GM21717 (cell line): ENCODE data around the gene LRRC4C.

Experiments
- ATAC-seq: cut with Tn5 transposase; IDR thresholded peaks from one replicate; pipeline ENCODE4 v1.9.1; 2021; ENCODE audit warnings: mild to moderate bottlenecking, moderate library complexity; ENCODE audit not compliant: unreplicated experiment

Gene LRRC4C

DNA sequence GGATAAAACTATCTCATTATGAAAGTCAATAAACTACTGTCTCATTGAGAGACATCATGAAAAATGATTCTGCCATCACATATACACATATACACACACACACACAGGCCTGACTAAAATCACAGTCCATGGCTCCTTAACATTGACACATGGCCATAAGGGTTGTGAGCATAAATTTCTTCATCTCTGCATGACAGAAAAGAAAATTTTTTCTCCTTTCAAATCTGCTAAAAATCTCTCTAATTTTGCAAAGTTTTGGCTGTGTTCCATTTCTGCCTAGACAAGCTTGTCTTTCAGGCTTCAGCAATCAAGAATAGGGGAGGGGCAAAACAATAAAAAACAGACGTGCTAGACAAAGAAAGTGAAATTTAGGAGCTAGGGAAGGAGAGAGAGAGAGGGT lies 324.5 kb downstream of the LRRC4C start:
- ATAC-seq: no peak

DNA sequence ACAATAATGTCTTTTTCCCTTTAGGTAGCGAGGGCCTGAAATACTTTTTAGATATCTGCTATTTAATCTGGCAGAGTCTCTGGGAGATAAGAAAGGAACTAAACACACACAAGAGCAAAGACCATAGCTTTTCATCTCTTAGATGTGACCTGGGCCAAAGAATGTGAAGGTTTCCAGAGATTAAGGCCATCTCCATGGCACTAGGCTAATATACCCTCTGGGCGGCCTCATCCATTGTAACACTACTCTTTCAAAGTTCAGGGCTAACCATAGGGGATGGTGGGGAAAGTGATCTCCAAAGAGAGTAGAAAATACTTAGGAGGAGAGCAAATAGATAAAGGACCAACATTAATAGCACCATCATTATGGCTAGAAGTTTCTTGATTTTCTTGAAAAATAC lies 326.4 kb downstream of the LRRC4C start:
- ATAC-seq: no peak

DNA sequence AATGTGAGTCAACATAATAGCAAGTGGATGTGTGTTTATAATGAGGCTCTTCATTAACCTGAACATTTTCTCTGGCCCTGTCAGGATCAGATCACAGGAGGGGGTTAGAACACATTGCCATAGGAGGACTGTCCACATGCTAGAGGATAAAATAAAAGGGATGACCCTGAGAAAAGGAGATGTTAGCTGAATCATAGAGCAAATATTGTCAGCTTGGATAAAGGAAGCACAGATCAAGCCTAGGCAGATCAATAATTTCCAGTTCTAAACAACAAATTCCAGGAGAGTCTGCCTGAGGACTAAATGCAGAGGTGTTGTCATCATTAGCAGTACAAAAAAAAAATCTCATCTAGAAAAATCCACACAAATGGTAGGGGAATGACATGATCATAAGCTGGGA lies 337.9 kb downstream of the LRRC4C start:
- ATAC-seq: no peak

DNA sequence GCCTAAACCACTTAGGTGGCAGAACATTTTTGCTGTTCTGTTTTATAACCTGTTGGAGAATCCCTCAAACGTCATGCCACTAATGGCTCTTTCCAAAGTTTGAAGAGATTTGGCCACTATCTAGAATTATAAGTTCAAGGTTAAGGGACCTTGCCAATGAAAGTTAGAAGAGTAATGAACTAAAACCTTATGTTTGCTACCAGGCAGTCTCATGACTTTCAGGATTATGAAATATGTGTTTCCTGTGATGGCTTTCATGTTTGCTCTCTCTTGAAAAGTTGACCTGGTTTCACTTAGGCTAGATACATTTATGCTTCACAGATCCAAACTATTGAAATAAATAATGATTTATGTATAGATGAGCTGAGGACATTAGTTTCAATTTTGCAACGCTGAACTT lies 340.0 kb downstream of the LRRC4C start:
- no peak for ATAC-seq

DNA sequence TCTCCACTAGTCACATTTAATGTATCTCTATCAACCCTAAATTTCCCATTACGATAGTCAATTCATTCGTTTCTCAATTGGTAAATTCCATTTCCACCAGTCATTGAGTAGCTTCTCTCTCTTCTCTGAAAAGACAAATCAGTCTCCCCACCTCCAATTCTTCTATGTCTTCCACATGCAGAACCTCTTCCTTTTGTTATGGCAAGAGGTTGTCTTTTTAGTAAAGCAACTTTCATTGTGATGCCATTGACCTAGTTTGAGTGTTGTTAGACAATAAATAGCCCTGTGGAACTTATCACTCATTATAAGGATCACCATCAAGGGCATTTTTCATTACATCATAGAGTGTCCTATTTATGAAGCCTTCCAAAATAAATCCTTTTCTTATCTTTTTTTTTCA lies 340.9 kb downstream of the LRRC4C start:
- no peak for ATAC-seq

DNA sequence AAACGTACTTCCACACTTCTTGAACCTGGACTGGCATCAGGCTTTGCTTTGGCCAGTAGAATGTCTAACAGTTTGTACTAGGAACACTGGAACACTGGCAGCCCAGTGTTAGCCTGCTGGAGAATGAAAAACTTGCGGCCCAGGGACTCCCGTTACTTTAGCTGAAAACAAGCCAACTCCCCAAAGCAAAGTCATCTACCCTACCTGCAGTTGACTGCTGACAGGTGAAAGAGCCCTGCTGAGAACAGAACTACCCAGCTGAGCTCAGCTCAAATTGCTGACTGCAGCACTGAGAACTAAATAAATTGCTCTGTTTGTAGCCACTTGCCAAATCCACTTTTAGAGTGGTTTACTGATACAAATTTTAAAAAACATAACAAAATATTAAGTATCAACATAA lies 342.5 kb downstream of the LRRC4C start:
- ATAC-seq: no peak

DNA sequence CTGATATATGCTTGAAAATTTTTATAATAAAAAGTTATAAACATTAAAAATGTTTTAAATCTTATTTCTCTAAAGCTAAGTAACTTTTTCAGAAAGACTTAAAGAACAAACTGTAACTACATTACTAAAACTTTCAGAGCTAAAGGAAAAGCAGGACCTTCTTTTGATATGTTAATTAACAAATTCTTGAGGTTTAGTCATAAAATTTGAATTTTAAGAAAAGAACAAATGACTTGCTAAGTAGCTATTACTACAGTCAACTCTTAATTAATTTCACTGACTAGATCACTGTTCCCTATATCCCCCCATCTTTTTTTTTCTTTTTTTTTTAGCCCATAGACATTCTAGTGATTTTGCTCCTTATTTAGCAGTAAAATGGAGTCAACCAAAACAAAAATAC lies 344.4 kb downstream of the LRRC4C start:
- ATAC-seq: no peak

DNA sequence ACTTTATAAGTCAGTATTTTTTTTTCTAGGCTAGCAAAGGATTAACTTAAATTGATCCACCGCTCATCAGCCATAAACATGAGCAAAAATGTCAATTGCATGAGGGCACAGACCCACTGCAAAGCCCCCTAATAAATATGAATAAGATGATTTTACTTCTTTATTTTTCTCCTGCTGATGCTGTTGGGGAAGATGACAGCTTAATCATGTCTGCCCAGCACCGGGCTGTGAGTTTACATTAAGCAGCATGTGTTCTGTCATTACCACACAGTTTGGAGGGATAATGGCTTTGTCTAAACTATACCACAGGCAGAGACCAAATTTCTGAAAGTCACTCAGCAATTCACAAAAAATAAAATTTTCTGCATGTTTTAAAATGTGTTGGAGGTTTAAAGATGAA lies 346.3 kb downstream of the LRRC4C start:
- no peak for ATAC-seq

DNA sequence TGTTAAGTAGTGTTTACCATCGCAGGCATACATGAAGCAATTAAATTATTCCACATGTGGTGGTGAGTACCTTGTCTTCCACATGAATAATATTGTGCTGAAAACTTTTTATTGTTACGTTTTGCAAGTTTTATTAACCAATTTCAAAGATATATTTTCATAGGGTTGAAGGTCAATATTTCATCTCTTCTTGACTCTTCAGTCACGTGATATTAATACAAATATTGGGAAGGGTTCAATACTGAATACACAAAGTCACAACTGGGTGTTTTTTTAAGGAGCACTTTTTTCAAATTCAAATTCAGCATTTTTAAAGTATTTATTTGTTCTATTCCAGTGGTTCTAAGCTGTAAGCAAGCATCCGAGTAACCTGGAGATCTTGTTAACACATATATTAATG lies 348.9 kb downstream of the LRRC4C start:
- no peak for ATAC-seq

DNA sequence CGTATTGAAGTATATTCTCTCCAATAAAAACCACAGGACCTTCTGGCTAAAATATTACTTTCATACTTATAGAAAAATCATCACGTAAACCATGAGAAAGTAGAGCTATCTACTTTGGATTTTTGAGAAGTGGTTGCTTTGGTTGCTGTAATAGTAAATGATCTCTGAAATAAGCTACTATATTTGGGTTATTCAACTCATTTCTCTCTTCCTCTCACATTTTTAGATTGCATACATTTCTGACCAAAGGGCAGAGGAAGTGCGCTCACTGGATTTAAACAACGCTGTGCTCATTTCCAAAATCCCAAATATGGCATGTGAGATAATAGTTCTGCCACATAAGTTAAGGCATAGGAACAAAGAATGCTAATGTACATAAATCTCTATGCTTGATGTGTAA lies 357.0 kb downstream of the LRRC4C start:
- ATAC-seq: no peak

DNA sequence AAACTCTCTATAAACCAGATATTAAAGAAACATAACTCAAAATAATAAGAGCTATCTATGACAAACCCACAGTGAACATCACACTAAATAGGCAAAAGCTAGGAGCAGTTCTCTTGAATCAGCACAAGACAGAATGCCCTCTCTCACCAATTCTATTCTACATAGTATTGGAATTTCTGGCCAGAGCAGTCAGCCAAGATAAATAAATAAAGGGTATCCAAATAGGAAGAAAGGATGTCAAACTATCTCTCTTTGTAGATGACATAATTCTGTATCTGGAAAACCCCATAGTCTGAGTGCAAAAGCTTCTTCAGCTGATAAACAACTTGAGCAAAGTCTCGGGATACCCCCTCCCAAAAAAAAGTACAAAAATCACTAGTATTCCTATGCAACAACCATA lies 359.8 kb downstream of the LRRC4C start:
- no peak for ATAC-seq

DNA sequence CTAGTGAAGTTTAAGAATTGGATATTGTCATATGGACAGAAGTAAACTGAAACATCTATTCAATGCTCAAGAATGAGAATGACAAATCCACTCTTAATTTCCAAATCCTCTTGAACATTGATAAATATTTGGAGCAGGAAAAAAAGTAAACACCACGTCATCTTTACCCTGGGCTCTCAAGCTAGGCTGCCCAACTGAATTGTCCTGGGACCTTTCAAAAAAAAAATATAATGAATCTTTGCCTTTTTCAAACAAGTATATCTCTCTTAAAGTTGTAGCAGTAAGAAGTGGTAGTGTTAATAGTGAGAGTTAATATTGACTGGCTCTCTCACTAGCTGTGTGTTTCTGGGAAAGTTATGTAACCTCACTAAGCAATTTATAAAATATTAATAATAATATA lies 374.3 kb downstream of the LRRC4C start:
- ATAC-seq: no peak

DNA sequence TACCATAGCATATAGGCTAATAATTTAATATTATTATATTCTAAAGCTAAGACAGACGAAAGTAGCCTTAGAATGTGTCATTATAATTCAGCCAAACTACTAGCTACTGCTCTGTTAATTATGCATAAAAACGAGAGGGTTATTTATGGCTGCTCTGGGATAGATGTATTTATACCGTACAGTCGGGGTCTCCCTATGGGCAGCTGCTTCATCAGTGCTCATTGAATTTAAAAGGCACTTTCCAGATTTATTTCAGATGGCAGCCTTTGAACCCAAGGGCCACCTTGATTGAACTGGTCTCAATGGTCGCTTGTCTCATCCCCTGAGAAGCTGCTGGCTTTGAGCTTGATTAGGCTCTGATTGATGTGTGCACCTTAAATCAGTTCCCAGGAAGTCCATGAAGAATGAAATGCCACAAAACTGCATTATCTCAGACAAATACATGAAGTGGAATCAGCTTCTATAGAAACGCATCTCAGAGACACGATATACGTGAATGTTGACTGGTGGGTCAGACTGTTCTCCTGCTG lies 377.6 kb downstream of the LRRC4C start:
- ATAC-seq: no peak

DNA sequence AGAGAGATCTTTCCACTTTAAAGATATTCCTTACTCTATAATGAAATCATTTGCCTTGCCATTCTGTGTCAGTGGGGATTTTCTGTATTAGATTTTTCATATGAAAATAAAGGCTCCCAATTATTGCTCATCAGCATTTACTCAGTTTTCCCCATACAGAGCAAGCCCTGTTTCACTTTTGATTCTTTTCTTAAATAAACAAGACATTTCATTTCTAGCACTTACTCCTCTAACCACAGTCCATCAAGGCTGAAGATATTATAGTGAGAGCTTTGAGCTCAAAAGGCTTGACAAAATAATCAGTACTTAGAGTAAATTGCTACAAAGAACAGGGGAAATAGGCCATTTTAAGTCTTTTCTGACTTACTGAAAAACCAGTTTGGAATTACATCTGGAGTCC lies 385.1 kb downstream of the LRRC4C start:
- no peak for ATAC-seq

DNA sequence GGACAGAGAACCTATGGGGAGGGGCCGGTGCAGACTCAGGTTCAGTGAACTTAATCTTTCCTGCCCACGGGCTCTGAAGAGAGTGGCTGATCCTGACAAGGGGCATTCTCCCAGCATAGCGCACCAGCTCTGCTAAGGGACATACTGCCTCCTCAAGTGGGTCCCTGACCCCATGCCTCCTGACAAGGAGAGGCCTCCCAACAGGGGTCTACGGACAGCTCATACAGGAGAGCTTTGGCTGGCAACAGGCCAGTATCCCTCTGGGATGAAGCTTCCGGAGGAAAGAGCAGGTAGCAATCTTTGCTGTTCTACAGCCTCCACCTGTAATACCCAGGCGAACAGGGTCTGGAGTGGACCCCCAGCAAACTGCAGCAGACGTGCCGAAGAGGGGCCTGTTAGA lies 394.0 kb downstream of the LRRC4C start:
- no peak for ATAC-seq

DNA sequence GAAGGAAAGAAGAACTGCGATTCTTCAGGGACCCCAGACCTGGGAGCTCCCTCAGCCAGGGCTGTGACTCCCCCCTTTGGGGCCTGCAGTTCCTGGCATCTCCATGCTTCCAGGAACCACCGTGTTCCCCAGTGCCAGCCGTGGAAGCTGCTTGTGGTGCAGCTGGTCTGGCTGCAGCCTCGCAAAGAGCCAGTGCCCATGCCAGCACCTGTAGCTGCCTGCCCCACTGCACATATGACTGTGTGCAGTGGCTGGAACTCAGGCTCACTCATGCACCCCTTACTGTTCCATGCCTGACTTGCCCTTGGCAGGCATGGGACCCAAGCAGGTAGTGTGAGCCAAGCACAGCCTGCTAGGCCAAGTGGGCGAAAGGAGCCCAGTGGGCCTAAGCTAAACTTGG lies 401.3 kb downstream of the LRRC4C start:
- ATAC-seq: no peak

DNA sequence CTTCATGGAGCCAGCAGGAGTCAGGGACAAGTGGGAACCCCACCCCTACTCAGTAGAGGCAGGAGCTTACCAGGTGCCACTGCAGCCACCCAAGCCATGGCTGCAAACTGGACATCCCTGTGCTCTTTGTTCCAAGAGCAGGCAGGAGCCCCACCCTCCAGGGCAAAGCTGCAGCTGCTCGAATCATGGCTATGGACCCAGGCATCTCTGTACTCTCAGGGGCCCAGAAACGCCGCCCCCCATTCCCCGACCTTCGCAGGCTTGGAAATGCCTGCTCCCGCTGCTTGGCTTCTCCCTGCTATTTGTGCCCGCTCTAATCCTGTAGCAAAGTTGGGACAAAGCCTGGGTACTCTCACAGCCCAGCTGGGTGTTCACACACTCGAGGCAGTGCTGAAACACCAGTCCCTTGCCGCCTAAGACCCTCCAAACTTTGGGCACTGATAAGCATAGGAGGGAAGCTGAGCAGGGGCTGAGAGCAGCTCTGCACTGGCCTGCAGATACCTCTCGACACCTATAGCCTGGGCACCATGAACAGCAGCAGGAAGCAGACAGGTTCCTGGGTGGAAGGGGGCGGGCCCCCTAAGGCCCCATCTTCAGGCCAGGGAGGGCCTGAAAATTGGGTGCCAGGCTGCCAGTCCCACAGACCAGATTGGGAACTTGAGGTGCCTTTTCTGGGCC lies 402.4 kb downstream of the LRRC4C start:
- no peak for ATAC-seq

DNA sequence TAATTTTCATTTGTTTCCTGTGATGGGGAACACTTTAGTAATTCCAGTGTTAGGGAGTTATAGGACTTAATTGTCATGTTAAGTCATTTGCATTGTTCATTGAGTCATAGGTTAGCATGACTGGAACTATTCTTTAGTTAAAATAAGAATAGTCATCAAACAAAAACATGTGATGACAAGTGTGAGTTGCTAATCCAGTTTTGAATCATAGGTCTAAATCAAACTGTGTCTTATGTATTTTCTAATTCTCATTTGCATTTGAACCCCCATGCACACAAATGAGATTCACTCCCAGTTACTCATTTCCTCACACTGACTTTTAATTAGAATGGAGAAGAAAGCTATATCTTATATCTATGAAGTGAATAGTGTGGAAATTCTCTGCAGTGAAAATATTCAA lies 405.6 kb downstream of the LRRC4C start:
- no peak for ATAC-seq

DNA sequence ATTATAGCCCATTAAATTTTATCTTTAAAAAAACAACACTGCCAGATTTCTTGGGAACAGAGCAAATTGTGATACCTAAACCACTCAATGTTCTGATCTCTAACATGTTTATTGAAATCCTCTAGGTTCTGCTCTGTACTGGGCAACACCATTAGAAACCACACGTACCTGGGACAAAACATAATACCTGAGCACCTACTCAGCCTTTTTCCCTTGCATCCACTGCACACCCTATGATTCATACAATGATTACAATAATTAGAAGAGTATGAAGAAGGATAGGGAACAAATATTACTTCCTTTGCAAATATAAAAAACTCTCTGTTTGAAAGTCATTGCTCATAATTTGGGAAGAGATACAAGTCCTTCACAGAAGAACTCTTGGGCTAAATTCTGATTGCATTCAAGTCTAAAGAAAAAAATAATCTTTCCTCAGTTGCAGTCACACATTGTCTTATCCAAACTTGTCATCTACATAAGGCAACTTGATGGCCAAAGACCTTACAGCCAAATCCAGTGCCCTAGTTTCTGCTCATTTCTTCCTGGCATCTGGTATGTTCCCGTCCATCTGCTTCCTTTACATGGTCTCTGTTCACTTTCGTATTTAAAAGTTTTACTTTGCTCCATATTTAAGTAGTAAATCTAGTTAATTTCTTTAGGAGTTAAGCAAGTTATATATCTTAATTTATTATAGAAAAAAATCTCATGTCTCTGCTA lies 407.4 kb downstream of the LRRC4C start:
- ATAC-seq: no peak

DNA sequence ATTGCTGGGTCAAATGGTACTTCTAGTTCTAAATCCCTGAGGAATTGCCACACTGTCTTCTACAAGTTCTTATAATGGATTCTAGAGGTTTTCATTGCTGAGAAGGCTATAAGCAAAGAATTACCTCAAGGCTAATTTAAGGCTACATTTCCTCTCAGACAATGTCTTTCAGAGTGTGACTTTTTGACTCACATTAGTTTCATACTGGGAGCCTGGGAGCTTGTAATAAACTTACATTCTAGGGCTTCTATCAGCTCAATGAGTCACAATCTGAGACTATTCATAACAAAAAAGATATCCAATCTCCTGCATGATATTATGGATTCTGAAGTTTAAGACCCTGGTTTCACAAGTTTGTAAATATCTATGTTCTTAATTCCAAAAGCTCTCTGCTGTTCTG lies 408.7 kb downstream of the LRRC4C start:
- ATAC-seq: no peak

DNA sequence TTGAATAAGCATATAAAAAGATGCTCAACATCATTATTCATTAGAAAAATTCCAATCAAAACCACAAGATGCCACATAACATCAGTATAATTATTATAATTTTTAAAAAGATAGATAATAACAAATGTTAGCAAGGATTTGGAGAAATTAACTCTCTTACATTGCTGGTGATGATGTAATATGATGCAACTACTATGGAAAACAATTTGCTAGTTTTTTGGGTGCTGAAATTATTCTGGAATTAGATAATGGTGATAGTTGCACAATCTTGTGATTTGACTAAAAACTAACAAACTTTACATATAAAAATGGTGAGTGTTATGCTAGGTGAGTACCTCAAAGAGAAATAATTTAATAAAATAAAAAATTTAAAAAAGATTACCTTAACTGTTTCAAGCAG lies 412.2 kb downstream of the LRRC4C start:
- ATAC-seq: no peak

DNA sequence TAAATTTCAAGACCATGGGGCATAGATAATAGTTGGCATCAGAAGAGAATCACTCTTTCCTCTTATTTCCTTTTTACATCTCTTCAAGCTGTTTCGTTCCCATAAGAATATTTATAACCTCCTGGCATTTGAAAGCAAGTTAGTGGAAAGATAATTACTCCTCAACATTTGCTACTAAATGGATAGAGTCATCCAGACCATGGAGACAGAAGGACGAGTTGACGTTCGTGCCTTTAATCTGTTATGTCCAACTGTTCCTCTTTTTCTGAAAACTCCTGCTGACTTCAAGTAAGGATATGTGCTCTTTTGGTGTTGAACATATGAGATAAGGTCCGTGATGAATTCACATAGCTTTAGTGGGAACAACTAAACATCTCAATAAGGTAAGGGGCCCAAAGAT lies 414.2 kb downstream of the LRRC4C start:
- no peak for ATAC-seq

DNA sequence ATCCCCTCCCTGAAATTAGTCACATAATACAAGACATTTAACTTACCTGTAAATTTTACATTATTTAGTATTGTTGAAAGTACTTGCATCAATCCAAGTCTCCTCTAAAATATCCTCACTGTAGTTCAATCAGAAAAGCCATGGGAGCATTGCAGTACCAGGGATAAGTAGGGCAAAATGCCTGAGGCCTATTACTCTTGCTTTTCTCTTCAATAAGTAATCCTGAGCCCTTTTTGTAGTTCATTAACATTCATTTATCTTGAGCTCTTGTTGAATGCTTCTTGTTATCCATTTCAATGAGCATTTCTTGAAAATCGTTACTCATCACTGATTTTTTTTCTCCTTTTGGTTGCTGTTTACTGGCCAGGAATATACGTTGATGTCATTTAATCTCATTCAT lies 414.7 kb downstream of the LRRC4C start:
- ATAC-seq: no peak
